GM19193 (cell line): ENCODE data around the gene KLHL22.

Source experiments
- POLR2A ChIP-seq: IDR thresholded peaks from 4 replicates; pipeline ENCODE4 v1.6.1; 2011; ENCODE audit not compliant: insufficient read depth, insufficient read length; ENCODE audit errors: extremely low read depth

KLHL22 gene

DNA sequence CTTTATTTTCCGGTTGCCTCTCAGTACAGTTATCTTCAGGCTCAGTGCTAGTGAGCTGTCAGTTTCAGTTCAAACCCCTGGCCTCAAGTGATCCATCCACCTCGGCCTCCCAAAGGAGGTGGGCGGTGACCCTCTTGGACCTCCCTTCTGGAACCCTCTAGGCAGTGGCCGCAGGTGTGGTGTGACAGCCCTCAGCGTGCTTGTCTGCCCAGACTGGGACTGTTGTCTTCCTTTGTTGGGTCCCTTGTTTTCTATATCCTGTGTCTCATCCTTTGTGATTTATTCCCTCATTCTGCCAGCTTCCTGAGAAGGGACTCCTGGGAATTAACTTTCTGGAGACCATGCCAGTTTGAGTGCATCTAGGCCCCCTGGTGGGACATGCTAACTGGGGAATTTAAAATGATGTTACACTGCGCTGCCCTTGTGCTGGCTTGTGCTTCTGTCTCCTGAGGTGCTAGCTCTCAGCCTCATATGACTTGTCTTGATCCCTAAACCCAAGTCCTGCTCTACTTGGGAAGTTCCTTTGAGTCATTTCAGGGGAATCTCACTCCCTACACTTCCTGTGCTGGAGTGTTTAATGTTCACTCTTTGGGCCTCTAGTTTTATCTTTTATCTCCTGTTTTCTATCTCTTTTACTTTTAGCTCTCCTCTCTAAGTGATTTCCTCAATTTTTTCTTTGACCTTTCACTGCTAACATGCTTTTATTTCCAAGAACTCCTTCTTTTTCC lies 31.2 kb upstream of the KLHL22 start:
- TF ChIP-seq POLR2A: no peak

DNA sequence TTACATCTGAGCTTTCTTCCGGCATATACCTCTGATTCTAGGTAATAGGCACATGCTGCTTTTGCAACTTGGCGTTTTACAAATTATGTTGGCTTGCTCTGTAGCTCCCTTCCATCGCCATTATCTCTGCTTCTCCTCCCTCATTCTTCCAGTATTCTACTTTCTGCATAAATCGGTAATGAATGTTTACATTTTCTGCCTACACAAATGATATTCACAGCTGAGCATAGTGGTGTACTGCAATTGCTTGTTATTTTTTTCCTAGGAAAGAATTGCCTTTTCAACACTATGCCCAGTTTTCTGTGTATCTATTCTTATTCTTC lies 30.7 kb upstream of the KLHL22 start:
- TF ChIP-seq POLR2A: no peak

GRCh38 chr22:20525048-20525447 lies 29.5 kb upstream of the KLHL22 start:
- no peak for TF ChIP-seq POLR2A

DNA sequence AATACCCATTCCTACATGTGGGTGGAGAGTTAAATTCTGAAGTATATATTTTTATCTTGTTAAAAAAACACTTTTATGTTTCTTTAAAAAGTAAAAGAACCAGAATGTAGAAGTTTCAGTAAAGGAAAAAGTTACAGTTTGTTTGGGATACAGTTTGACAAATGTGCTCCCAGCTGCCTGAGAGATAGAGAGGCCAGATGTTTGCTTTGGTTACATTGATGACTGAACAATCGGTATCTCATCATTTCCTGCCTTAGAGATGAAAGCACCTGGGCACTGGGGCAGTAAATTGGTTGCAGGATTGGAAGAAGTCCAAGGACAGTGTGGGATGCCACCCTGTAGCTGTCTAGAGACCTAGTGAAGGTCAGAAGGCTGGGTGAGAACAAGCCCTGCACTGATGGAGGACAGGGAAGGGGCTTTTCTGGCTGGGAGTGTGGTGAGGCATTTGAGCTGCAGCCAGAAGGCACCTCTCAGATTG lies 28.4 kb upstream of the KLHL22 start:
- TF ChIP-seq POLR2A: no peak

- TF ChIP-seq POLR2A: no peak
These were observed 27.7 kb upstream of the KLHL22 start for GRCh38 chr22:20523086-20523983.

- TF ChIP-seq POLR2A: no peak
These were observed 26.8 kb upstream of the KLHL22 start for GRCh38 chr22:20522134-20523004.

GRCh38 chr22:20520093-20520511 lies 24.5 kb upstream of the KLHL22 start:
- TF ChIP-seq POLR2A: no peak

DNA sequence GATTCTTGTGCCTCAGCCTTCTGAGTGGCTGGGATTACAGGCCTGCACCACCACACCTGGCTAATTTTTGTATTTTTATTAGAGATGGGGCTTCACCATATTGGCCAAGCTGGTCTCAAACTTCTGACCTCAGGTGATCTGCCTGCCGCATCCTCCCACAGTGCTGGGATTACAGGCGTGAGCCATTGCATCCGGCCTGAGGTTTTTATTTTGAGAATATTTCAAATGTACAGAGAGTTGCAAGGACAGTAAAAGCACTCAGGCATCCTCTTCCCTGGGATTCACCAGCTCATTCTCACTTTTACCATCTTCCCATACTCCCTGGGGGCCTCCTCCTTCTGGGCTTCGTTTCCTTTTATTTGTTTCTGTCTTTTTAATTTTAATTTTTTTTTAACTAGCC lies 24.0 kb upstream of the KLHL22 start:
- no peak for TF ChIP-seq POLR2A

DNA sequence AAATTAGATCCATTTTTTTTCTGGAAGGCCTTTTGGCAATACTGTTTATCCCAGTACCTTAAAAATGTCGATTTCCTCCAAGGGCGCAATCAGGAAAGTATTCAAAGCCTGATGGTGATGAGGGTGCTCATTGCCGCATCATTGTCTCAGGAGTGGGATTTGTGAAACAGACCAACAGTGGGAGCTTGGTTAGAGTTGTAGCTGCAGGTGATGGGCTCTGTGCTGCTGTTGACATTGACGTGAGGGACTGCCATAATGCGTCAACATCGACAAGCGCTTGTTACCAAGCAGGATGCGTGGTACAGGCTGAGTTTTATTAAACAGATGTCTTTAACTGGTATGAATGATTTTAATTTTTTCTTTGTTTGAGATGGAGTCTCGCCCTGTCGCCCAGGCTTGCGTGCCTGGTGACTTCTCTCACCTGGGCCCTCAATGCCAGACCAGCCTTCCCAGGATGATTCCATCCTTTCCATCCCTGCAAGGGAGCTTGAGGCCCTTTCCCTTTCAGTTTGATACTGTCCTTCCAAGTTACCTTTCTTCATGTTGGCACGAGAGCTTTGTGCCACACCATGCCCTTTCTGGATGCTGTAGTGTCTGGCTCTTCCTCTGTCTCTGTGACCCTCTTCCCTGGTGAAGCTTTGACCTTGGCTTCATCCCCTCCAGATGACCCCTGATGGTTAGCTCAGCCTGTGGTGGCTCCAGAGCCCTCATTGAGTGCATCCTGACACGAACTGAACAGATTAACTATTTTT lies 22.4 kb upstream of the KLHL22 start:
- no peak for TF ChIP-seq POLR2A

DNA sequence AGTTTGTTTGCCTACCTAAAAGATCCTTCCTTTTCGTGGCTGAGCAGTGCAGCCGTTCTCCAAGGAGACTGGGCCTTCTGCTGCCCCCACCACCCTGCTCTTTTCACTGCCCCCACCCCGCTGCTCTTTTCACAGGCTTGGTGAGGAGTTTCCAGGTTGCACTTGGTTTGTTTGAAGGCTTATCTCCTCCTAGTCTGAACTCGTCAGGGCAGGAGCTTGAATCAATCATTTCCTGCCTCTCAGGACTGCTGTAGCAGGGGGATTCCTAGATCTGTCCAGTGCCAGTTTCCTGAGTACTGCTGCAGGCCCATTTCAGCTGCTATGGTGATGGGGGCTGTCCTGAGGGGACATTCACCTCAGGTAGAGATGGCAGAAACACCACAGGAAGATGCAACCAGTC lies 21.8 kb upstream of the KLHL22 start:
- no peak for TF ChIP-seq POLR2A

DNA sequence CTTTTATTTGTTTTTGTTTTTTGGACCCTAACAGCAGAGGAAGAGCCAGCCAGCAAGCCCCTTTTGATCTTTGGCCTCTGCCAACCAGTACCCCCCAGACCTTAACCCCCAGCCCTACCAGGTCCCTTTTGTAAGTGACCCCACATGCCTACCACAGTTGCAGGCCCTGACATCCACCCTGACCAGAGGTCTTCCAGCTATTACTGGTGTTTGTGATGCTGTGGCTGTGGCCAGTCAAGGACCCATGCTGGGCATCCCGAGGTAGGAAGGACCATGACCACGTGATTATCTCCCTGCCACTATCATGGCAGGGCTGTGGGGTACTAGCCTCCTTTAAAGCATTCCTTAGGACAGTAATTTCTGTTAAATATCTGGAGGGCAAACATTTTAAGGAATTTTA lies 20.8 kb upstream of the KLHL22 start:
- no peak for TF ChIP-seq POLR2A

- TF ChIP-seq POLR2A: no peak
These were observed 19.2 kb upstream of the KLHL22 start for GRCh38 chr22:20514658-20515406.

GRCh38 chr22:20511578-20512229 lies 16.1 kb upstream of the KLHL22 start:
- no peak for TF ChIP-seq POLR2A
